ENCODE results near the gene CCDC93.

Gene CCDC93

DNA sequence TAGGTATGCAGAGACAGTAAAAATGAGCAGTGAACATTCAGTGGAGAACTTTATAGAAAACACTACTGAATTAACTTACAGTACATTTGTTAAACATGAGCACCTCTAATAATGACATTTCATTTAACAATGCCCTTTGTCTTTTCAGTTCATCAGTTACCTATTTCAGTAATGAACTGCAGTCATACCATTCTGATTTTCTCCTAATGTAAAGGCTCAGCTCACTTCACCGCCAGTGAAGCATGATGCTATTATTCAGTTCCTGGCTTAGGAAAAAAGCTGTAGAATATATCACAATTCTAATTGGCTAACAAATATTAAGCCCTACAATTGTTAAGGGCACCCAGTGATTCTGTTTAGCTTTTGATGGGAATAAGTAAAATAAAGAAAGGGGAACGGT lies 37.1 kb upstream of the CCDC93 start:
- TF ChIP-seq CTCF (IDR thresholded peaks at IDR 0.05; ENCODE audit: borderline replicate concordance, insufficient read depth, low read depth, low read length) = no peak
- H3K4me3 ChIP-seq (ENCODE audit: low read depth, low read length) = no peak overlapping the region

DNA sequence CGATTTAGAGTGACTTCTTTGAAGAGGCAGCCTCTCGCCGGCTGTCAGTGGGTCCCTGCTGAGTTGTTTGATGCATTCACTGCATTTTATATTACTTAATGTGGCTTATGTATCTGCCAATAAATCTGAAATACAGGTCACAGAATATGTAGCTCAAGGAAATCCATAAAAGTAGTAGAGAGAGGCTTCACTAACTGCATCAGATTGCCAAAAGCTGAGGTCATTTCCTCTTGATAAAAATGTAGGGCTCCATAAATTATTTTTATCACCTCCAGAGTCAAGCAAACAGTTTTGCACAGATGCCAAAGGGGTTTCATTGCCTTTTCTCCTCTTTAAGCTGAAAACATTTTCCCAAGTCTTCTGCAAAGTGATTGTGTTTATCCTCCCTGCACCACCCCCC lies 36.5 kb upstream of the CCDC93 start:
- TF ChIP-seq CTCF (IDR thresholded peaks at IDR 0.05; ENCODE audit: borderline replicate concordance, insufficient read depth, low read depth, low read length) = no peak
- no peak overlapping the region for H3K4me3 ChIP-seq (ENCODE audit: low read depth, low read length)

- no peak for TF ChIP-seq CTCF (IDR thresholded peaks at IDR 0.05; ENCODE audit: borderline replicate concordance, insufficient read depth, low read depth, low read length)
These were observed 35.9 kb upstream of the CCDC93 start for GRCh38 chr2:118049816-118050140.

GRCh38 chr2:118049140-118049815 lies 35.4 kb upstream of the CCDC93 start:
- no peak overlapping the region for H3K4me3 ChIP-seq (ENCODE audit: low read depth, low read length)
- no peak for TF ChIP-seq CTCF (IDR thresholded peaks at IDR 0.05; ENCODE audit: borderline replicate concordance, insufficient read depth, low read depth, low read length)

More at GRCh38 chr2:118049816-118050140, 35.9 kb upstream of the CCDC93 start:
- H3K4me3 ChIP-seq (ENCODE audit: low read depth, low read length) = no peak overlapping the region

GRCh38 chr2:118048401-118048800 lies 34.5 kb upstream of the CCDC93 start:
- no peak for TF ChIP-seq CTCF (IDR thresholded peaks at IDR 0.05; ENCODE audit: borderline replicate concordance, insufficient read depth, low read depth, low read length)
- no peak overlapping the region for H3K4me3 ChIP-seq (ENCODE audit: low read depth, low read length)

- H3K4me3 ChIP-seq (ENCODE audit: low read depth, low read length) = no peak overlapping the region
These were observed 33.5 kb upstream of the CCDC93 start for GRCh38 chr2:118047380-118047826.

More at GRCh38 chr2:118047380-118047826, 33.5 kb upstream of the CCDC93 start:
- TF ChIP-seq CTCF (IDR thresholded peaks at IDR 0.05; ENCODE audit: borderline replicate concordance, insufficient read depth, low read depth, low read length) = no peak

All from GM12875 (cell line).